GM21529 (cell line): ENCODE results near the gene NINJ2.

Experiments used
- ATAC-seq: cut with Tn5 transposase; IDR thresholded peaks from one replicate; pipeline ENCODE4 v1.9.1; 2021; ENCODE audit not compliant: unreplicated experiment

Gene NINJ2

DNA sequence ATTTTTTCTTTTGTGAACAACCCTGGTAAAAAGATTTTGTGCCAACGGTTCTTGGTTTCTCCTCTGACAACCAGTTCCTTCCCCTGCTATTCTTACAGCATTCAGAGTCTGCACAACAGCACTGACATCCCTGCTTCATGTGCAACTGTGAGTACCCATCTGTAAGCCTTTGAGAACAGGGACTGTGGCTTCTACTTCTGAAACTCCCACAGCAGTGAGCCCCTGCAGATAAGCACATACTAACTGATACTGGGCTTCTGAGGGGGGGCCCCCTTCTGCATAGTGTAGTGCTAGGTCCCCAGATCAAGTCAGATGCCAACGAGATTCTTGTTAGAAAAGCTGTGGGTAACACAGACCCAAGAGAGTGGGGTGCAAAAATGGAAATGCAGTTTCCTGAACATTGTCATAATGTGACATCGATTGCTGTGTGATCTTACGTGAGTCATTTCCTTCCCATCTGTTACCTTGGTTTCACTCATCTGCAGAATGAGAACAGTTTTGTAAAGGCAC, 11.1 kb upstream of the NINJ2 start:
- peak; percentile 82 for ATAC-seq

GRCh38 chr12:673849-674248, 10.6 kb upstream of the NINJ2 start:
- no peak for ATAC-seq

- ATAC-seq, result no peak
These were observed 6.3 kb upstream of the NINJ2 start for GRCh38 chr12:669576-669945.

DNA sequence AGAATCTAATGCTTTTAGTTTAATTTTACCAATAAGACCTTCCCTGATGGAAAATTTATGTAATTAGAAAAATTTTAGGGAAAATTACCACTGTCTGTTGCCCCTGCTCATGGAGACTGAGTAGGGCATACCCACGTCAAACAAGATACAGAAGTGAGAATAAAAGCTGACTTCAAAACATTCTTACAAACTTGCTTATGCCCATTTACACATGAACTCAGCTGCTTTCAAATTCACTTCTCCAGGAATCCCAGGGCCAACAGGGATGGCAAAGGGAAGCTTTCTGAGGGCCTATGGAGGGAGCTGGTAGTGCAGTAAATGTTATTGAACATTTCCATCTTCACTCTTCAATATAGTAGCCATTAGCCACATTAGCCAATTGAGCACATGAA, 4.8 kb upstream of the NINJ2 start:
- ATAC-seq, result no peak

DNA sequence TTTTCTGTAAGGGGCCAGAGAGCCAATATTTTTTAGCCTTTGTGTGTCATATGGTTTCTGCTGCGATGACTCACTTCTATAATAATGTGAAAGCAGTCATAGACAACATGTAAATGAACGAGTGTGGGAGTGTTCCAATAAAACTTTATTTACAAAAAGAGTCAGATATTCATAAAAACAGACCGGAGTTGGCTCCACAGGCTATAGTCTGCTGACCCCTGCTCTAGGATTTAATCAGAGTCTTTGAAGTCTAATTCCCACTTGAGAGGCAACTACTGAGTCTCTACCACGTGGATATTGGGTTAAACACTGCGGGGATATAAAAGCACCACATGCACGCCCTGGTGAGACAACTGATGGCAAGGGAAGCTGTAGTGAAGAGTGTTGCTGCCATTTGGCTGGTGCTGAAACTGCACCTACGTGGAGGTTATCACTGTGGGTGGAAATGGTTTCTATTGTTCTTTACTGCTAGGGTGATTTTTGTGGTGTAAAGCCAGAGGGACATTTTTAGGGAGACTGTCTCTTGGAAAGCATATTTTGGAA, 3.6 kb upstream of the NINJ2 start:
- ATAC-seq, result peak; percentile 36

GRCh38 chr12:666066-666465, 2.8 kb upstream of the NINJ2 start:
- ATAC-seq, result no peak

DNA sequence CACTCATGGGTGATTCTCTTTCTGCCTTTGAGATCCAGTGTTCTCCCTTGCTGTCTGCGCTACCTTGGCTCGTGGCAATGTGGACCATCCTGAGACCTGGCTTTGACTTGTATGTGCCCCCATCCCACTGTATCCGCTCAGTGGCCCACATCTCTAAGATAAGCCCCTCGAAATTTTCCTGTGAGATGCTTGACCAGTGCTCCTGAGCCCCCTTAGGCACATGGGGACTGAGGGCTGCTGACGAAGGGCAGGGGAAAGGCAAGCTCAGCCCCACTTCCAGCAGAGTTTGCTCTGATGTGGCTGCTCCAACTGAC, 1.5 kb upstream of the NINJ2 start:
- ATAC-seq, result no peak

DNA sequence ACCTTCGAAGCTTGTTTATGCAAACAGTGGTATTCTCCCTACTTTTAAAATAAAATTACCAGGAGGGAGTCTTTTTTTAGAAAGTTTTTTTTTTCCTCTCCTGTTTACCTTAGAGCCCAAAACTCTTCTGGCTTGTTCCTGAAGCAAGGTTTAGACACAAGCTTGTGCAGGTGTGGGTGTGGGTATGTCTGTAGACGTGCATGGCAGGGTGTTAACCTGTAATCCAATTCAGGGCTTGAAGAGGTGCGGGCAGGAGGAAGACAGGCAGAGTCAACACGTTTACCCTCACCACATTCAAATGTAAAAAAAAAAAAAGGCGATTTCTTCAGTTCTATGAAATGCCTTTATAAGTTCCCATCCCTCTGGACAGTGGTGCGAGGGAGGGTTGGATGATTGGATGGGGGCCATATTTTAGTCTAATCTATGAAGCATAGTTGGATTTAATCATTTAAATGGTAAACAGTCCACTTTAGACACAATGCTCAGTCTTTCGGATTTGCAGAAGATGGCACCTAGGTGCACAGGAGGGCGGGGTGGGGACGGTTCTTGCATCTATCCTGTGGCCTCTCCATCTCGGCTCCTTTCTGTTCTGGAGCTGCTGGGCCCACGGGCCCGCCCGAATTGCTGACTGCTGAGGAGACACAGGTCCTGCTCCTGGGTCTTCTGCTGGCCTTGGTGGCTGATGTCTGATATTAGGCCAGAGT, 982 bp upstream of the NINJ2 start:
- ATAC-seq, result no peak

- ATAC-seq, result no peak
These were observed 516 bp downstream of the NINJ2 start for GRCh38 chr12:662566-663292.

DNA sequence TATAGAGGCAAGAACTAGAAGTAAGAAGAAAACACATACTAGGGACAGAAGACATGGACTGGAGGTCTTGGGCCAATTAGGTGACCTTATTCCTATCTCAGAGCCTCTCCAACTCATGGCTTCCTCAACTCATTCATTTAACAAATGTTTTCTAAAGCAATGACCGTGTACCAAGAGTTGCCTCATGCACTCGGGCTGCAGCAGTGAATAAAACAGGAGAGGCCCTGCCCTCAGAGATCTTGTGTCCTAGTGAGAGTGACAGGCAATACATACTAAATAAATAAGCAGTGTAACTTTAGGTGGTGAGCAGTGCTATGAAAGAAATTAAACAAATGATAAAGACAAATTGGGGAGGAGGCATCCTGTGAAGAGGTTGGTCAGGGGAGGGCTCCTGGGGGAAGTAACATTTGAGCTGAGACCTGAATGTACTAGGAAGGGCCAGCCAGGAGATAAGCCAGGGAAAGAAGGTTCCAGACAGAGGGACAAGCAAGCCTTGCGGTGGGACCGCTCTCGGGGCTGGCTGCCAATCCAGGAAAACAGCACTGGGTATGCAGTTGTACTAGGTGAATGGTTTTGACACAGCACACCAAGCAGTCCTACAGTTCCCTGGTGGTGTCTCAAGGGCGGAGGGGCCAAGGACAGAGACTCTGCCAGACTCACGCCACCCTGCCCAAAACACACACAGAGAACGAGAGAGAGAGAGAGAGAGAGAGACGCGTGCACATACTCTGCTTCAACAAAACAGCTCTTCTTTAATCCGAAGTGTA, 1.3 kb downstream of the NINJ2 start:
- ATAC-seq, result no peak

- peak; percentile 81 for ATAC-seq
These were observed 4.1 kb downstream of the NINJ2 start for GRCh38 chr12:659090-659683.

- ATAC-seq, result no peak
These were observed 12.3 kb downstream of the NINJ2 start for GRCh38 chr12:650983-651382.

DNA sequence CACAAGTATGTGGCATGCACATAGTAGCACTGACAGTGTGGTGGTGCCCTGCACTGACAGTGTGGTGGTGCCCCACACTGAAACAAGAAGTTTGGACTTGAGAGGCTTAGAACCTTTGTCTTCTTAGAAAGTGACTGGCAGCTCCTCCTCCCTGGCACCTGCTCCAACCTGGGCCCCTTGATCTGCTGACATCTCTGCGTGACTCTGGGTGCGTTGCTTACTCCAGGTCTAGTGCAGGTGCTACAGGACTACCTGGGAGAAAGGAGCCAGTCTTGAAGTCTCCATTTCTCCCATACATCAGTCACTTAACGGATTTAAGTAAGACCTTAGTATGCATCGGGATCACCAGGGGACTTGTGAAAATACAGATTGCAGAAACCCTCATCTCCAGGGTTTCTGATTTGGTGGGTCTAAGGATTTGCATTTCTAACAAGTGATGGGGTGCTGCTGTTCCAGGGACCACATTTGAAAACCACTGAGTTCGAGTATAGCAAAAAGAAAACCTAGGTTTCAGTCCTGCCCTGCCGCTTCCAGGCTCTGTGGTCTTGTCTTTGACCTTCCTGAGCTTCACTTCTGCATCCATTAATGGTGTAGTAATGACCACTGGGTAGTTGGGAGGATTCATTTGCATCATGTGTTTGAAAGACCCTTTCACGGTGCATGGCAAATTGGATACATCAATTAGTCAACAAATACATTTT, 15.7 kb downstream of the NINJ2 start:
- ATAC-seq, result no peak

DNA sequence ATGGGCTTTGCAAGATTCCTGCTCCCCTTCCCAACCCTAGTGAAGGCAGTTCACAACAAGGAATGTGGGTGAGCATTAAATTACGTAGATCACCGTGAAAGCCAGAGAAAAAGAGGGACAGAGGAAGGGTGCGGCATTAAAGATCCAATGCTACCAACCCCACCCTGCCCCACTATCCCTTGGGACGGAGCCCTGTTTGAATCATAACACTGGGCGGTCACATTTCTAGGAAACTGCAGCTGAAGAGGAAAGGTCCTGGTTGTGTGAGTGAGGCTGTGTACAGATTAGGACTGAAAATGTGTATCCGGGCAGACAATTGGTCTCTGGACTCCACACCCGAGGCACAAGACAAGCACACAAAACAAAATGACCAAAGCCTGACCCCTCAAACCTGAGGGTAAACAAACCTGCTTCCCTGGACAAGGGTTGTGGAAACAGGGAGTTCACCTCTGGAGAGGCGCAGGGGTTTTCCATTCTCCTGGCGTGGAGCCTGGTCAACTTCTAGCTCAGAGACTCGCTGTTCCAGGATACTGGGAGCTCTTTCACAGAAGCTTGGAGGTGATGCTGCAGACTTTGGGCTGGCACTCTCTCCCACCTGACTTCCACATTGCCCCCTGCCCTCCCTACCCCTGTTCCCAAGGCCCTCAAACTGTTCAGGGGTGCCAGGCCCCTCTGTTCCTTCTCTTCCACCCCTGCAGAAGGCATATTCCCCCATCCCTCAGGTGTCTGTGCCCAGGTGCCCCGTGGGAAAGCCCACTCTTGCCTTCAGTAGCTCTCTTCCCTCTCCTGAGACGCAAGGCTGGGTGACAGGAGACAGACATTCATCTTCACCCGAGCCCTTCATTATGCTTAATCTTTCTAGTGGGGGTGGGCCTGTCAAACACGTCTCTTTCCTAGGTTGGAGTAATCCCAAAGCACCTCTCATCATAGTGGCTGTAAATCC, 16.5 kb downstream of the NINJ2 start:
- ATAC-seq, result no peak

DNA sequence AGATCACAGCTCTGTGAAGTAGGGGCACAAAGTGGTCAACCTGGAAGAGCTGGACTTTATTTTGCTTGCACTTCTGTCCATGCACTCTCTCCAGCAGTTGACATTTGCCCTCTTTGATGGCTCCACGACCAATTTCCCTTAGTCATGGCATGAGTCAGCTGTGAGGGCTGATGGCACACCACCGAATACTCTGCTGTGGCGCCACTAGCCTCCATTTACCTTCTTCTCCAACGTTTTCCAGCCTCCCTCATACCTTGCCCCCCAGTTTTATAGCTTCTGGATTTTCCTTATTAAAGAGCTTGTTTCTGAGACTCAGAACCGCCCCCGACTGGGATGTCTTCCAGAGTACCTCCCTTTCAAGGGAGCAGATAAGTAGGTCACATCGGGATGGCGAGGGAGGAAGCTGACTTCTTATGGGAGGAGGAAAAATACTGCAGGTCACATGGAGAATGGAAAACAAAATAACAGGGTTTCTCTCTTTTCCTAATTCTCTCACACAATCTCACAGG, 17.6 kb downstream of the NINJ2 start:
- ATAC-seq, result no peak

DNA sequence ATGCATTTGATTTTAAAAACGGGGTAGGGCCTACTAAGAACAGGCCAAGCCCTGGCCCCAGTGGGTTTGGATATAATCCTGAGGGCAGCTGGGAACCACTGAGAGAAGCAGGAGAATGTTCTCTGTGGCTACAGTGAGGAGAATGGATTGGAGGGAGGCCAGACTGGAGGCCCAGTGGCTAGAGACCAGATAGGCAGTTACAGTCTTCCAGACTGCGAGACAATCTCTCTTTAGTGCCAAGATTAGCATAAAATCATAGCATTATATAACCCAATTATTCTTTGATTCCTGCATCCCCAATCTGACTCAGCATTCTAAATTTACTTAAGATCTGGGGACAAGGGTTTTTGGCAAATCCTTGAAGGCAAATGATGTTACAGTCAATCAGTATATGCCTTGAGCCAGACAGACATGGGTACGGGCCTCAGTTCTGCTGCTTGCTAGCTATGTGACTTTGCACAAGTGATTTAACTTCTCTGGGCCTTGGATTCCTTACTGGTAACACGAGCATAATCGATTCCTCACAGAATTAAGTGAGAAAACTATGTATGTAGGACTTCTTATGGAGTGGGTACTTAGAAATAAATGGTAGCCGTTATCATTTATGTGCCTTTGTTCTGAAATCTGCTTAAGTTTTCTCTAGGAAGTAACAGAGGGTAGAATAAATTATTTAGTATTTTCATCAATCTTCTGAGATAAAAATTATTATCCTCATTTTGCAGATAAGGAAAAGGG, 18.3 kb downstream of the NINJ2 start:
- ATAC-seq, result no peak

DNA sequence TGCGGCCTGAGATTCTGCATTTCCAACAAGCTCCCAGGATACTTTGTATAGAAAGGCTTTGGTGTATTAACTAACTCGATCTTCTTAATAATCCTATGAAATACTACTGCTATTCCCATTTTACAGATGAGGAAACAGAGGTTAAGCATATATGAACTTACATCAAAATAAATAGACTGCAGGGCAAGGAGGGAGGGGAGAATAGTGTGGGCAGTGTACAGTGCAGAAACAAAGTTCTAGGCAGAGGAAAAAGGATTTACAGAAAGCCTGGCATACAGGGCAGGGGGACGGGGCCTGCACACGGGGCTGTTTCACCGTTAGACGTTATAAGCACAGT, 19.0 kb downstream of the NINJ2 start:
- no peak for ATAC-seq

DNA sequence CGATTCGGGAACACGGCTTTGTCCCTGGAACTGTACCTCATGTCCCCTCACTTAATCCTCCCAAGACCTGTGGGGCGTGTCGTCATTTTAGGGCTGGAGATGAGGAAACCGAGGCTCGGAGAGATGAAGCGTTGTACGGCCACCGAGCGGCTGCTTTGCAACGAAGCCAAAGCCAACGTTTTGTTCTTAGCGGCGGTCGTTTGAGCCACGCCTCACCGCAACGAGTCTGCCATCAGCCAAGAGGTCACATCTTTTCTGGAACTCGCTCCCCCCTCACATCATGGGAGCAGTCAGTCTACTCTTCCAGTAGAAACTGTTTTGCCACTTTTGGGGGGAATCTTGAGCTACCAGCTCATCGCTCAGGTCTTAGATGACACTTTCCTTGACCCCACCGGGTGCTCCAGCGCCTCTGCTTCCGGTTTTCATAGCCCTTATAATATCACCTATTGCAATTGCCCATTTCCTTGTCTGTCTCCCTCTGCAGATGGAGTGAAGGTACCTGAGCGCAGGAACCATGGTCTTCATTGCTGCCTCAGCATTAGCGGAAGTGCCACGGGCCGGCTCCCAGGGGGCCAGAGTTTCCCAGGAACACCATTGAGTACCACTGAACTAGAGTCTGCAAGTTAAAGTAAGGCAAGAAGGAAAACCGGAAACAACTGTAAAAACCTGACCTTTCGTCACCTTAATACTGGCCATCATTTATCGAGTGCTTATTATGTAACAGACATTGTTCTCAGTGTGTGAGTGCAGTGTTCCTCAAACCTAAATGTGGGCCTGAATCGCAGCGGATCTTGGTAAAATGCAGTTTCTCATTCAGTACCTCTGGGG, 19.6 kb downstream of the NINJ2 start:
- ATAC-seq, result no peak
